CD8-positive, alpha-beta memory T cell (primary cell): Measurements from ENCODE around the gene KRT17. TPM values are rescaled to one million over a fixed set of nuclear protein-coding genes. Genes with fewer than 3 reads are reported as not detected.

Experiments used
- CTCF ChIA-PET: fragments of 350-600 bp; sonication (Branson Sonifier 250); formaldehyde crosslinking; loops from one replicate; lab custom pipeline; 2021; ENCODE audit warnings: antibody characterized with exemption; lab: Charles Lee
- POLR2A ChIA-PET: fragments of 350-600 bp; sonication (Branson Sonifier 250); formaldehyde crosslinking; loops from one replicate; lab custom pipeline; 2021; ENCODE audit warnings: antibody characterized with exemption; lab: Charles Lee
- DNase-seq, 5 donors: peaks; one replicate each; pipeline versions ENCODE4 v3.0.0 to v3.0.0-alpha.2; 2020 to 2022; ENCODE audit warnings: mixed read lengths in 1 of 5
- H3K27ac ChIP-seq: one replicate; pipeline ENCODE4 v1.7.0; 2013; ENCODE audit warnings: low read depth, mild to moderate bottlenecking, low read length, moderate library complexity
- H3K27me3 ChIP-seq: 2 replicates; pipeline ENCODE4 v1.7.0; 2013; ENCODE audit warnings: low read length, mild to moderate bottlenecking; ENCODE audit not compliant: insufficient read depth, poor library complexity, severe bottlenecking
- H3K36me3 ChIP-seq: 2 replicates; pipeline ENCODE4 v1.7.0; 2013; ENCODE audit warnings: mild to moderate bottlenecking, low read length, moderate library complexity; ENCODE audit not compliant: insufficient read depth
- H3K4me1 ChIP-seq: 2 replicates; pipeline ENCODE4 v1.7.0; 2013; ENCODE audit warnings: mild to moderate bottlenecking, low read length, moderate library complexity; ENCODE audit not compliant: insufficient read depth
- H3K4me3 ChIP-seq: 2 replicates; pipeline ENCODE4 v1.7.0; 2013; ENCODE audit warnings: mild to moderate bottlenecking, low read length
- H3K9me3 ChIP-seq: 2 replicates; pipeline ENCODE4 v1.7.0; 2013; ENCODE audit warnings: mild to moderate bottlenecking, low read length
- H3K27ac Mint-ChIP-seq, 8 donors: one replicate each; pipeline ENCODE4 v1.8.0; 2020 to 2021; ENCODE audit warnings: mixed read lengths in 8 of 8, mild to moderate bottlenecking in 6 of 8, inconsistent platforms in 3 of 8, moderate library complexity in 3 of 8
- H3K27me3 Mint-ChIP-seq, 2 donors: one replicate each; pipeline ENCODE4 v1.8.0; 2020 to 2021; ENCODE audit warnings: mixed read lengths in 2 of 2, mild to moderate bottlenecking in 1 of 2, moderate library complexity in 1 of 2
- H3K36me3 Mint-ChIP-seq, 3 donors: one replicate each; pipeline ENCODE4 v1.8.0; 2020 to 2021; ENCODE audit warnings: mixed read lengths in 3 of 3, inconsistent platforms in 1 of 3, mild to moderate bottlenecking in 1 of 3
- H3K4me1 Mint-ChIP-seq, 3 donors: one replicate each; pipeline ENCODE4 v1.8.0; 2020 to 2021; ENCODE audit warnings: mixed read lengths in 3 of 3, inconsistent platforms in 1 of 3, mild to moderate bottlenecking in 1 of 3
- H3K4me3 Mint-ChIP-seq, 7 donors: one replicate each; pipeline ENCODE4 v1.8.0; 2020 to 2021; ENCODE audit warnings: mixed read lengths in 7 of 7, mild to moderate bottlenecking in 6 of 7, moderate library complexity in 4 of 7, inconsistent platforms in 2 of 7
- H3K9me3 Mint-ChIP-seq, 5 donors: one replicate each; pipeline ENCODE4 v1.8.0; 2020 to 2022; ENCODE audit warnings: mixed read lengths in 5 of 5, mild to moderate bottlenecking in 3 of 5, moderate library complexity in 2 of 5, inconsistent platforms in 1 of 5
- polyA plus RNA-seq: library from polyadenylated mRNA; unstranded; fragments of 300-500 nt; fragmentation: Illumina TruSeq; gene quantifications from one replicate; pipeline ENCODE4 v1.2.3, GENCODE V29; 2021
- total RNA-seq, 2 experiments: library from RNA; stranded (reverse); gene quantifications; one replicate each; pipeline ENCODE4 v1.2.3, GENCODE V29; 2021

The KRT17 gene
- total and polyA plus RNA-seq, 3 experiments from 2014 or later: 0.35 TPM; not detected in 2

DNA sequence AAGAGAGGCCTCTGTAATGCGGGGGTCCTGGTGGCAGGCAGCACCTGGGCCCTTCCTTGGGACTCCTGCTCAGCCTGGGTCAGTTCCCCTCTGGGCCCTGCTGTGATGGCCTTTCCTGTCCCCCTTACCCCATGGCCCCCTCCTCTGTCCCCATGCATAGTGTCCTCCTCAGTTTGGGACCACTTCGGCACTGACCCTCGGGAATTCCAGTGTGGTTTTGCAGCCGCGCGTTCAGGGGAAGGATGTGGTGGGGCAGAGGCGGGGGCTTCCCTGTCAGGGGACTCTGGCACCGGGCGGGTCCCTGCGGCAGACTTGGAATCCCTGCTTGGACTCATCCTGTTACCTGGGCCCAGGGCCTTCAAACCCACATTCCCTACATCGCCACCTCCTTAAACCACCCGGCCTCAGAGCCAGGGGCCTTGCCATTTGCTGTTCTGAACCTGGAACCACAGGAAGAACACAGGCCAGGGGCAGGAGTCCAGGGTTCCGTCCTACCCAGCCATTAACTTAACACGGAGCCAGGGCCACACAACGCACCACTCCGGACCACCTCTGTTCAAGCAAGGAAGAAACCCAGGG lies 32.9 kb upstream of the KRT17 start:
- Mint-ChIP-seq H3K27ac (no peak overlapping the region), H3K27me3 (peaks cover 2 to 3% of the 10 kb centered on the region in 2 donors), H3K4me3 (no peak overlapping the region), H3K9me3 (no peaks in the 10 kb centered on the region), H3K36me3 (no peaks in the 10 kb centered on the region), H3K4me1 (no peaks in the 10 kb centered on the region)
- ChIA-PET POLR2A (no interaction called here), CTCF (interaction anchor here (1.9 to 2.3 kb wide), 2 partner anchors 9 kb away, joined by 6 to 17 read pairs; no protein-coding TSS in a partner anchor)
- Histone ChIP-seq H3K36me3 (no peaks in the 10 kb centered on the region), H3K4me1 (no peaks in the 10 kb centered on the region), H3K4me3 (no peak overlapping the region), H3K27ac (no peak overlapping the region), H3K9me3 (no peaks in the 10 kb centered on the region), H3K27me3 (no peaks in the 10 kb centered on the region)
- DNase-seq: no peak

GRCh38 chr17:41656249-41657023 lies 32.1 kb upstream of the KRT17 start:
- CTCF ChIA-PET: interaction anchor here (2.3 kb wide), 1 partner anchor 10 kb away, joined by 6 read pairs; no protein-coding TSS in a partner anchor
- no peaks in the 10 kb centered on the region for H3K4me1 ChIP-seq
- Mint-ChIP-seq H3K4me1 (peaks cover 0 to 3% (median 0%) of the 10 kb centered on the region in 3 donors), H3K9me3 (no peaks in the 10 kb centered on the region), H3K27ac (no peak overlapping the region), H3K36me3 (no peaks in the 10 kb centered on the region), H3K4me3 (no peak overlapping the region), H3K27me3 (peaks cover 2 to 3% of the 10 kb centered on the region in 2 donors)
- H3K27me3 ChIP-seq: no peaks in the 10 kb centered on the region
- H3K4me3 ChIP-seq: no peak overlapping the region
- H3K9me3 ChIP-seq: no peaks in the 10 kb centered on the region
- POLR2A ChIA-PET: no interaction called here
- no peak overlapping the region for H3K27ac ChIP-seq
- DNase-seq: no peak
- no peaks in the 10 kb centered on the region for H3K36me3 ChIP-seq

GRCh38 chr17:41655611-41656111 lies 31.3 kb upstream of the KRT17 start:
- Mint-ChIP-seq H3K4me3 (no peak overlapping the region), H3K4me1 (peaks cover 0 to 3% (median 0%) of the 10 kb centered on the region in 3 donors), H3K27ac (no peak overlapping the region), H3K9me3 (no peaks in the 10 kb centered on the region), H3K27me3 (peaks cover 2 to 3% of the 10 kb centered on the region in 2 donors), H3K36me3 (no peaks in the 10 kb centered on the region)
- Histone ChIP-seq H3K4me3 (no peak overlapping the region), H3K36me3 (no peaks in the 10 kb centered on the region), H3K4me1 (no peaks in the 10 kb centered on the region), H3K27me3 (no peaks in the 10 kb centered on the region), H3K9me3 (no peaks in the 10 kb centered on the region), H3K27ac (no peak overlapping the region)
- DNase-seq: no peak
- ChIA-PET POLR2A (no interaction called here), CTCF (interaction anchor here (2.3 kb wide), 1 partner anchor 10 kb away, joined by 6 read pairs; no protein-coding TSS in a partner anchor)

- Histone ChIP-seq H3K9me3 (no peaks in the 10 kb centered on the region), H3K4me1 (no peaks in the 10 kb centered on the region), H3K36me3 (no peaks in the 10 kb centered on the region), H3K4me3 (no peak overlapping the region), H3K27ac (no peak overlapping the region), H3K27me3 (no peaks in the 10 kb centered on the region)
- Mint-ChIP-seq H3K4me3 (no peak overlapping the region), H3K9me3 (no peaks in the 10 kb centered on the region), H3K27ac (no peak overlapping the region), H3K36me3 (no peaks in the 10 kb centered on the region), H3K4me1 (peaks cover 0 to 3% (median 0%) of the 10 kb centered on the region in 3 donors), H3K27me3 (peaks cover 2 to 3% of the 10 kb centered on the region in 2 donors)
- POLR2A ChIA-PET: no interaction called here
- CTCF ChIA-PET: interaction anchor here (2.3 to 9.6 kb wide), 2 partner anchors 11 kb away, joined by 6 to 311 read pairs; no protein-coding TSS in a partner anchor
- no peak for DNase-seq
Measured at GRCh38 chr17:41654678-41655607, 30.6 kb upstream of the KRT17 start.

DNA sequence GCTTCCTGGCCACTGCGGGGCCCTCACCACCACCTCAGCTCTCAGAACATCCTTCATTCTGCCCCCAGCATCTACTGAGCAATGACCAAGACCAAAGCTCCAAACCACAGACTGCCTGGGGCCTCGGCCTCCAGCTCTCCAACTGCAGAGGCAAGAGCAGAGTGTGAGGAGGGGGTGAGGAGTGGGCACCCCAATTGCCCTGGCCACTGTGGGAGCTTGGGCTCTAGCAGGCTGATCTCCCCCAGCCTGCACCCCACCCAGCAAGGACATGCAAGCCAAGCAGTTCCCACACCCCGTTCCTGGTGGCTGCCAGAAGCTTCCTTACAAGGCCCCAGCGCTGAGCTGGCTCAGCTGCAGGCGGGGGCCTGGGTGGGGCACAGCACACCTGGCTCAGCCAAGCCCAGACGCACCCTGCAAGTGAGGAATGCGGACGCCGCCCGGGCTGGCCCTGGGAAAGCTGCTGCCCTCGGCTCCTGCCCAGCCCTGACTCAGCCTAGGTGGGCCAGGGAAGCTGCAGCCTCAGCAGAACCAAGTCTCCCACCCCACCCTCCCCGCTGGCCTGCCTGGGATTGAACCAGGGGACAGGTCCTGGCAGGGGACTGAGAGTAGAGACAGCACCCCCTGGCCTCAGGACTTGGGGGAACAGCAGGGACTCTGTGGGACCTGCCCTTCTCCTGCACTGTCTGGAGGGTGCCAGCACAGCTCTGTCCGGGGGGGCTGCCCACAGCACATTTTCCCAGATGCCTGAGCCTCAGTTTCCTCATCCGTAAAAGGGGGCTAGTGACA lies 29.7 kb upstream of the KRT17 start:
- peaks cover 0 to 3% (median 0%) of the 10 kb centered on the region in 3 donors for H3K4me1 Mint-ChIP-seq
- CTCF ChIA-PET: interaction anchor here (9.6 kb wide), 1 partner anchor 12 kb away, joined by 311 read pairs; no protein-coding TSS in a partner anchor

DNA sequence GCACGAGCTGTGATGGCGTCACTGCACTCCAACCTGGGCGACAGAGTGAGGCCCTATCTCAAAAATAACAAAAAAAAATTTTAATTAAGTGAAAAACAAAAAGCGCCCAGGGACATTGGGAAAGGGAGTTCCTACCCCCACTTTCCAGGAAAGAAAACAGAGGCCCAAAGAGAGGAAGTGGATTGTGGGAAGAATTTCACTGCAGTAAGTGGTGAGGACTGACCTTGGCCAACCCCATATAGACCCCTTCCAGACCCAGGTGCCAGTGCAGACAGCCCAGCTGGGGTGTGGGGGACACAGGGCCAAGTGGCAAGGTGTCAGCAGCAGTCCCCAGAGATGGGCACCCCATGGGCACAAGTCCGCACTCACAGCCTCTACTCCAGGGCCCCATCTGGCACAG lies 29.0 kb upstream of the KRT17 start:
- CTCF ChIA-PET: interaction anchor here (1.1 to 9.6 kb wide), 2 partner anchors 13 to 25 kb away, joined by 3 to 311 read pairs; no protein-coding TSS in a partner anchor
- no peak for DNase-seq
- H3K36me3 Mint-ChIP-seq: no peaks in the 10 kb centered on the region
- H3K4me3 Mint-ChIP-seq: no peak overlapping the region
- no peak overlapping the region for H3K27ac ChIP-seq
- POLR2A ChIA-PET: no interaction called here
- H3K4me1 ChIP-seq: peaks cover 5% of the 10 kb centered on the region
- H3K9me3 ChIP-seq: no peaks in the 10 kb centered on the region
- H3K27ac Mint-ChIP-seq: no peak overlapping the region
- H3K9me3 Mint-ChIP-seq: no peaks in the 10 kb centered on the region
- H3K27me3 ChIP-seq: no peaks in the 10 kb centered on the region
- H3K4me3 ChIP-seq: no peak overlapping the region
- peaks cover 5 to 7% (median 5%) of the 10 kb centered on the region in 3 donors for H3K4me1 Mint-ChIP-seq
- peaks cover 2 to 3% of the 10 kb centered on the region in 2 donors for H3K27me3 Mint-ChIP-seq
- no peaks in the 10 kb centered on the region for H3K36me3 ChIP-seq

More for the DNA sequence above, 29.7 kb upstream of the KRT17 start:
- H3K9me3 ChIP-seq: no peaks in the 10 kb centered on the region
- Mint-ChIP-seq H3K27me3 (peaks cover 2 to 3% of the 10 kb centered on the region in 2 donors), H3K4me3 (no peak overlapping the region), H3K27ac (no peak overlapping the region), H3K9me3 (no peaks in the 10 kb centered on the region), H3K36me3 (no peaks in the 10 kb centered on the region)
- H3K27ac ChIP-seq: no peak overlapping the region
- H3K4me3 ChIP-seq: no peak overlapping the region
- H3K4me1 ChIP-seq: no peaks in the 10 kb centered on the region
- H3K27me3 ChIP-seq: no peaks in the 10 kb centered on the region
- no peaks in the 10 kb centered on the region for H3K36me3 ChIP-seq
- no peak for DNase-seq
- POLR2A ChIA-PET: no interaction called here

GRCh38 chr17:41652461-41652970 lies 28.1 kb upstream of the KRT17 start:
- peaks cover 9 to 15% (median 11%) of the 10 kb centered on the region in 3 donors for H3K4me1 Mint-ChIP-seq
- H3K9me3 ChIP-seq: no peaks in the 10 kb centered on the region
- H3K4me1 ChIP-seq: peaks cover 14% of the 10 kb centered on the region
- no peak overlapping the region for H3K4me3 Mint-ChIP-seq
- no peak for DNase-seq
- no peaks in the 10 kb centered on the region for H3K27me3 ChIP-seq
- ChIA-PET CTCF (interaction anchor here (1.1 to 9.6 kb wide), 2 partner anchors 14 to 26 kb away, joined by 3 to 311 read pairs; no protein-coding TSS in a partner anchor), POLR2A (no interaction called here)
- no peak overlapping the region for H3K27ac Mint-ChIP-seq
- peaks cover 3% of the 10 kb centered on the region in 2 donors for H3K27me3 Mint-ChIP-seq
- H3K36me3 ChIP-seq: no peaks in the 10 kb centered on the region
- no peaks in the 10 kb centered on the region for H3K36me3 Mint-ChIP-seq
- H3K9me3 Mint-ChIP-seq: no peaks in the 10 kb centered on the region
- no peak overlapping the region for H3K27ac ChIP-seq
- H3K4me3 ChIP-seq: no peak overlapping the region
